Measurements from ENCODE around the gene TPST1.

DNA sequence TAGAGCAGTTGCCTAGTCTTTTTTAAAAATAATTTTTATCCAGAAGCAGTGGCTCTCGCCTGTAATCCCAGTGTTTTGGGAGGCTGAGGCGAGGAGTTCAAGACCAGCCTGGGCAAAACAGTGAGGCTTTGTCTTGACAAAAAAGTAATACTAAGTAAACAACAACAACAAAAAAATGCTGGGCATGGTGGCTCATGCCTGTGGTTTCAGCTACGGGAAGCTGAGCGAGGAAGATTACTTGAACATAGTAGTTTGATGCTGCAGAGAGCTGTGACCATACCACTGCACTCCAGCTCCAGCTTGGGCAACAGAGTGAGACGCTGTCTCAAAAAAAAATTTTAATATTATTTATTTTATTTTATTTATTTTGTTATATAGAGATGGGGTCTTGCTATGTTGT is 31.3 kb upstream of the TPST1 start:
- TF ChIP-seq, protein P1, sequence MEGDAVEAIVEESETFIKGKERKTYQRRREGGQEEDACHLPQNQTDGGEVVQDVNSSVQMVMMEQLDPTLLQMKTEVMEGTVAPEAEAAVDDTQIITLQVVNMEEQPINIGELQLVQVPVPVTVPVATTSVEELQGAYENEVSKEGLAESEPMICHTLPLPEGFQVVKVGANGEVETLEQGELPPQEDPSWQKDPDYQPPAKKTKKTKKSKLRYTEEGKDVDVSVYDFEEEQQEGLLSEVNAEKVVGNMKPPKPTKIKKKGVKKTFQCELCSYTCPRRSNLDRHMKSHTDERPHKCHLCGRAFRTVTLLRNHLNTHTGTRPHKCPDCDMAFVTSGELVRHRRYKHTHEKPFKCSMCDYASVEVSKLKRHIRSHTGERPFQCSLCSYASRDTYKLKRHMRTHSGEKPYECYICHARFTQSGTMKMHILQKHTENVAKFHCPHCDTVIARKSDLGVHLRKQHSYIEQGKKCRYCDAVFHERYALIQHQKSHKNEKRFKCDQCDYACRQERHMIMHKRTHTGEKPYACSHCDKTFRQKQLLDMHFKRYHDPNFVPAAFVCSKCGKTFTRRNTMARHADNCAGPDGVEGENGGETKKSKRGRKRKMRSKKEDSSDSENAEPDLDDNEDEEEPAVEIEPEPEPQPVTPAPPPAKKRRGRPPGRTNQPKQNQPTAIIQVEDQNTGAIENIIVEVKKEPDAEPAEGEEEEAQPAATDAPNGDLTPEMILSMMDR (IDR thresholded peaks at IDR 0.05): no peak
- TF ChIP-seq EP300 (IDR thresholded peaks at IDR 0.05): no peak
- no peak for TF ChIP-seq POLR2A (IDR thresholded peaks at IDR 0.05)
